Body of pancreas (tissue), 4 donors: Measurements from ENCODE around the gene VPS18.

ENCODE experiments used
- POLR2A ChIP-seq, 3 donors: fragments of 450-650 bp; IDR thresholded peaks; one replicate each; pipeline ENCODE4 v1.6.1; 2016; ENCODE audit warnings: antibody characterized with exemption in 3 of 3, mild to moderate bottlenecking in 2 of 3
- TF ChIP-seq, protein P1 (sequence below), 7 experiments: fragments of 450-650 bp in 4 of 7; fragments of 200-600 bp in 3 of 7; sonication (generic) in 3 of 7; IDR thresholded peaks; one replicate each; pipeline ENCODE4 v1.5.1; 2016 to 2019; ENCODE audit warnings: antibody characterized with exemption in 7 of 7

DNA sequence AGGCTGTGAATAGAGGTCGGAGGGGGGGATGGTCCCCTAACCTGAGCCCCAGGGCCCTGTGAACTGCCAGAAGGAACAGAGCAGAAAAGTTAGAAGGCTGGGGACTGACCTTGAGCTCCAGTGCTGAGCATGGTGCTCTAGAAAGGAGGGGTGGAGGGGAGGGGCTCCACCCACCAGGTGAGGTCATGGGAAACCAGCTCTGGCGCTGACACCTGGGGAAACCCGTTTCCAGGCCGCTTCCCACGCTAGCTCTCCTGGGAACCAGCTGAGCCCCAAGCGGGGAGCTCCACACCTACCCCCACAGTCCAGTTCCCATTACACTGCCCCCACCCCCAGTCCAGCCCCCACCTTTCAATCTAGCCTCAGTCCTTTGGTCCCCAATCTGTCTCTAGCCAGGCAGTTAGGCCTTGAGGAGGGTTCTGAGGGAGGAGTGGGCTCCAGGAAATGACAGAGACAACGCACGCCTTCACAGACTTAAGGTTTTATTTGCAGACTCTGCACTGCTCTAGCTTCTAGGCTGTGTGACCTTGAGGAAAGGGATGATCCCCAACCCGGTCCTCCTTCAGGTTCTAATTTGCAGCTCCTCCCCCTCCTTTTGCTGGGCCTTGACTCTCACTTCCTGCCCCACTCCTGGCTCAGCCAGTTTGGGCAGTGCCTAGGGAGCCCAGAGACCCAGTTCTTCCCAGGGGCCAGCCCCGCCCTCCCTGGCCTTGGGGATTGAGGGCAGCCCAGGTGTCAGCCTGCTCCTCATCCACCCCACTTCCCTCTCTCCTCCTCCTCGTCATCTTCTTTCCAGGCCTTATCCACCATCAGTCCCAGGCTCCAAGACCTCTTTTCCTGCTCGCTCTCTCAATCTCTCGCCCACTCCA, 22.3 kb upstream of the VPS18 start:
- TF ChIP-seq, protein P1, sequence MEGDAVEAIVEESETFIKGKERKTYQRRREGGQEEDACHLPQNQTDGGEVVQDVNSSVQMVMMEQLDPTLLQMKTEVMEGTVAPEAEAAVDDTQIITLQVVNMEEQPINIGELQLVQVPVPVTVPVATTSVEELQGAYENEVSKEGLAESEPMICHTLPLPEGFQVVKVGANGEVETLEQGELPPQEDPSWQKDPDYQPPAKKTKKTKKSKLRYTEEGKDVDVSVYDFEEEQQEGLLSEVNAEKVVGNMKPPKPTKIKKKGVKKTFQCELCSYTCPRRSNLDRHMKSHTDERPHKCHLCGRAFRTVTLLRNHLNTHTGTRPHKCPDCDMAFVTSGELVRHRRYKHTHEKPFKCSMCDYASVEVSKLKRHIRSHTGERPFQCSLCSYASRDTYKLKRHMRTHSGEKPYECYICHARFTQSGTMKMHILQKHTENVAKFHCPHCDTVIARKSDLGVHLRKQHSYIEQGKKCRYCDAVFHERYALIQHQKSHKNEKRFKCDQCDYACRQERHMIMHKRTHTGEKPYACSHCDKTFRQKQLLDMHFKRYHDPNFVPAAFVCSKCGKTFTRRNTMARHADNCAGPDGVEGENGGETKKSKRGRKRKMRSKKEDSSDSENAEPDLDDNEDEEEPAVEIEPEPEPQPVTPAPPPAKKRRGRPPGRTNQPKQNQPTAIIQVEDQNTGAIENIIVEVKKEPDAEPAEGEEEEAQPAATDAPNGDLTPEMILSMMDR (IDR thresholded peaks at IDR 0.05) = no peak
- peak; percentile 44 to 70 (median 65) for TF ChIP-seq POLR2A (IDR thresholded peaks at IDR 0.05)
